ENCODE data around the gene ARHGEF25. TPM values are rescaled to one million over a fixed set of nuclear protein-coding genes. Genes with fewer than 3 reads are reported as not detected.

Gene ARHGEF25
- total RNA-seq, 6 donors from 2014 or later = 6.6 to 78.6 (median 8.2) TPM

DNA sequence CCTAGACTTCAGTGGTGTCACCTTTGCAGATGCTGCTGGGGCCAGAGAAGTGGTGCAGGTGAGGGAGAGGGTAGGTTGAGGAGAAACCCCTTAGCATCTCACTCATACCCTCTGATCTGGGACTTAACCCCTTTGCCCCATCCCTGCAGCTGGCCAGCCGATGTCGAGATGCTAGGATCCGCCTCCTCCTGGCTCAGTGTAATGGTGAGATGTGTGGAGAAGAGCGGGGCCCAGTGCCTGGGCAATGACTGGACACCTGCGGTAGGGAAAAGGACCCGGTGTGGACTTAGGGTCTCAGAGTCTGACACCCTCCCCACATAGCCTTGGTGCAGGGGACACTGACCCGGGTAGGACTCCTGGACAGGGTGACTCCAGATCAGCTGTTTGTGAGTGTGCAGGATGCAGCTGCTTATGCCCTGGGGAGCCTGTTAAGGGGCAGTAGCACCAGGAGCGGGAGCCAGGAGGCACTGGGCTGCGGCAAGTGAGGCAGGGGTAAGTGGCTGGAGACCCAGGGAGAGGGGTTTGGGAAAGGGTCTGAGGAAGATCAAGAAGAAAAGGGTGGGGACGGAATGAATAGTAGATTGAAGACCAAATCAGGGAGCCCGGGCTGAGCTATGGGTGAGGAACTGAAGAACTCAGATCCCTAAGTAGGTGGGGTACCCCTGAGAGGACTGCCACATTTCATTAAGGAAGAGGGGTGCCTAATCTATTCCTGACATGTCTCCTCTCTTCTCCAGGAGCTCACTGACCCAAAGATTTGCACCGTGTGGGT, 14.2 kb downstream of the ARHGEF25 start:
- no peak overlapping the region for H3K4me3 ChIP-seq
- peak in 1 of 2 donors; percentile 33 for DNase-seq
- H3K27me3 ChIP-seq = peaks cover 0 to 66% (median 20%) of the 10 kb centered on the region in 4 donors

DNA sequence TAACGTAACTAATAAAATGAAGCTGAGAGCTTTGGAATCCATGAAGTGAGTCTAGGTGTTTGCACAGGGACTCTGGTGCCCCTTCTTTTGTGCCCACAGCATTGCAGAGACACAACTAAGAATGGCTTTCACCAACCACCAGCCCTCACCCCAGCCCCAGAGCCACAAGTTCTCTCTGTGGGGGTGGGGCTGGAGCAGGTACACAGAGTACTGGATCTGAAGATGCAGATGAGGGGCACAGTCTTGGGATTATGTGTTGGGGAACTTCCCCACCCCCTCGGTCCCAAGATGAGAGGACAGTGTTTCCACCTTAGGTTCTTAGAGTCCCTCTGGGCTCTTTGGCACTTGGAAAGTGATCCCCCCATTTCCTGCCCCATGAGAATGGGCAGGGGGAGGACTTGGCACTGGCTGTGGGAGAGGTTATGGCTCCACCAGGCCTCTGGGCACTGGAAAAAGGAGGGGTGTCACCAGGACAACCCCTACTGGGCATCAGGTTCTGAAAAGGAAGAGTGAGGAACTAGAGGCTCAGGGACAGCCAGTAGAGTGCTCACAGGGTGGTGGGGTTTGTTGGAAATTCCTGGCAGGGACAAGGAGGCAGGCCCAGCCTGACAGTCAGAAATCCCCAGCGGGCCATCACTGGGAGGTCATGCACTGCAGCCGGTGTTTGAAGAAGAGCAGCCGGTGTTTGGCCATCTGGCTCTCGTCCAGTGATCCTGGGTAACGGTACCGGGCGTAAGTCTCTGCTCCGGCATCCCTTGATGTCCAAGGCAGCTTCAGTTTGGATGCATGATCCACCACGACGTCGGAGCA, 15.1 kb downstream of the ARHGEF25 start:
- ATAC-seq (ENCODE audit: low FRiP score in 2 of 2) (no peak), DNase-seq (no peak)
- WGBS, 2 donors = 43 to 56% methylated on average over 13 of the region's 13 CpGs
- Histone ChIP-seq H3K27me3 (peaks cover 0 to 64% (median 17%) of the 10 kb centered on the region in 4 donors), H3K9me3 (no peaks in the 10 kb centered on the region), H3K4me1 (peaks cover 11 to 24% (median 18%) of the 10 kb centered on the region in 4 donors), H3K27ac (no peak overlapping the region), H3K4me3 (no peak overlapping the region), H3K36me3 (no peaks in the 10 kb centered on the region)
- no peak for TF ChIP-seq EP300 (IDR thresholded peaks at IDR 0.05)
- TF ChIP-seq, protein P1, sequence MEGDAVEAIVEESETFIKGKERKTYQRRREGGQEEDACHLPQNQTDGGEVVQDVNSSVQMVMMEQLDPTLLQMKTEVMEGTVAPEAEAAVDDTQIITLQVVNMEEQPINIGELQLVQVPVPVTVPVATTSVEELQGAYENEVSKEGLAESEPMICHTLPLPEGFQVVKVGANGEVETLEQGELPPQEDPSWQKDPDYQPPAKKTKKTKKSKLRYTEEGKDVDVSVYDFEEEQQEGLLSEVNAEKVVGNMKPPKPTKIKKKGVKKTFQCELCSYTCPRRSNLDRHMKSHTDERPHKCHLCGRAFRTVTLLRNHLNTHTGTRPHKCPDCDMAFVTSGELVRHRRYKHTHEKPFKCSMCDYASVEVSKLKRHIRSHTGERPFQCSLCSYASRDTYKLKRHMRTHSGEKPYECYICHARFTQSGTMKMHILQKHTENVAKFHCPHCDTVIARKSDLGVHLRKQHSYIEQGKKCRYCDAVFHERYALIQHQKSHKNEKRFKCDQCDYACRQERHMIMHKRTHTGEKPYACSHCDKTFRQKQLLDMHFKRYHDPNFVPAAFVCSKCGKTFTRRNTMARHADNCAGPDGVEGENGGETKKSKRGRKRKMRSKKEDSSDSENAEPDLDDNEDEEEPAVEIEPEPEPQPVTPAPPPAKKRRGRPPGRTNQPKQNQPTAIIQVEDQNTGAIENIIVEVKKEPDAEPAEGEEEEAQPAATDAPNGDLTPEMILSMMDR (IDR thresholded peaks at IDR 0.05) = no peak
- TF ChIP-seq POLR2AphosphoS5 (IDR thresholded peaks at IDR 0.05) = peak in 1 of 2 donors; percentile 6

More for the DNA sequence above, 14.2 kb downstream of the ARHGEF25 start:
- no peak overlapping the region for H3K27ac ChIP-seq
- H3K9me3 ChIP-seq = no peaks in the 10 kb centered on the region
- ATAC-seq (ENCODE audit: low FRiP score in 2 of 2) = no peak
- no peaks in the 10 kb centered on the region for H3K36me3 ChIP-seq
- TF ChIP-seq POLR2A (IDR thresholded peaks at IDR 0.05) (no peak), POLR2AphosphoS5 (IDR thresholded peaks at IDR 0.05) (no peak), EP300 (IDR thresholded peaks at IDR 0.05) (no peak)
- TF ChIP-seq, protein P1 (IDR thresholded peaks at IDR 0.05) = no peak
- H3K4me1 ChIP-seq = peaks cover 14 to 32% (median 26%) of the 10 kb centered on the region in 4 donors
- WGBS, 2 donors = 77 to 79% methylated on average over 8 to 12 of the region's 12 CpGs

DNA sequence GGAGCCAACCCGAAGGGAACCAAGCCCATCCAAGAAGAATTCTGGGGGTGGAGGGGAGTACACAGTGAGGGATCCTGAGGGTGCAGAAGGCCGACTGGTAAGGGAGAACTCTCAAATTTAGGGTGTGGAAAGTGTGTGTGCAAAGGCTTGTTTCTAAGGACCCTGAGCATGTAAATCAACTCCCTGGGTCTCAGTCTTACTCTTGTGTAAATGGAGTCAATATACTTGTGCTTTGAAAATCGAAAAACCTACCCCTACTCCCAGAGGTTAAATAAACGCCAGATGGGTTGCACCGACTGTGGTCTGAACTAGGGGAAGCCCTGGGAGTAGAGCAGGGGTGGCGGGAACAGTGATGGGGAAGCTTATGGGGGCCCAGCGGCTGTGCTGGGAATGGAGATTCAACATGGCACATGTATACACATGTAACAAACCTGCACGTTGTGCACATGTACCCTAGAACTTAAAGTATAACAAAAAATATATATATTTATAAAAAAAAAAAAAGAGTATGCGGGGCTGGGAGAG, 15.7 kb downstream of the ARHGEF25 start:
- ATAC-seq (ENCODE audit: low FRiP score in 2 of 2) (no peak), DNase-seq (no peak)
- peaks cover 0 to 66% (median 18%) of the 10 kb centered on the region in 4 donors for H3K27me3 ChIP-seq
- no peak overlapping the region for H3K4me3 ChIP-seq
- peaks cover 7 to 21% (median 15%) of the 10 kb centered on the region in 4 donors for H3K4me1 ChIP-seq
- H3K27ac ChIP-seq = no peak overlapping the region
- 32 to 43% methylated on average over 9 of the region's 9 CpGs for WGBS, 2 donors
- H3K36me3 ChIP-seq = no peaks in the 10 kb centered on the region
- no peak for TF ChIP-seq POLR2AphosphoS5 (IDR thresholded peaks at IDR 0.05)
- TF ChIP-seq POLR2A (IDR thresholded peaks at IDR 0.05) = no peak
- TF ChIP-seq, protein P1 (IDR thresholded peaks at IDR 0.05) = no peak
- no peak for TF ChIP-seq EP300 (IDR thresholded peaks at IDR 0.05)
- no peaks in the 10 kb centered on the region for H3K9me3 ChIP-seq

DNA sequence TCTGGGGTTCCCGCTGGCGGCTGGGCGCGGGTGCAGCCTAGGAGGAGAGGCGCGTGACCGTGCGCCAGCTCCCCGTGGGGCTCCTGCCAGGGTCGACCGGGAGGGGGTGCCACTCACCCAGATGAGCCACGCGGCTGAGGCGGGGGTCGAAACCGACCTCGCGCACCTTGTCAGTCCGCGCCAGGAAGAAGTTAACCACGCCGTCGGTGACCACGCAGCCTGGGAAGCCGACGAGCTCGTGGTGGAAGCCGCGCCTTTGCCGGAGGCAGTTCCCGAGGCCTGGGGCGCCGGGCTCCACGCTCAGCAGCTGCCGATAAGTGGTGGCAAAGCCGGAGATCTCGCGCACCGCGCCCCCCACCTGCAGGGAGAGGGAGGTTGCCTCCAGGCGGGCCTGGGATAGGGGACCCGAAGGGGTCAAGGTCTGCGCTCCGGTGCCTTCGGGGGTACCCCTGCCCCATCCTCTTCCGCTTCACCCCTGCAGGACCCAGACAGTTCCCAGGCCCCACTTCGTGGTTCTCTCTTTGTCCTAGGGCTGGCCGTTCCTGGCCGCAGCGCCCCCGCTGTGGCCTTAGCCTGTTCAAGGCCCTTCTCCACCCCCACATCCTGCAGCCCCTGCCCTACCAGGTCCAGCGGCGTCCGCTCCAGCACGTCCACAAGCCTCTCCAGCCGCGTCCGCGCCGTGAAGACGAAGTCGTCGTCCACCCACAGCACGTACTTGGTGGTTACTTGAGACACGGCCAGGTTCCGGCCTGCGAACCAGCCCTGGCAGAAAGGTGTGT, 16.5 kb downstream of the ARHGEF25 start:
- Histone ChIP-seq H3K27ac (no peak overlapping the region), H3K4me3 (peak overlapping the region in 3 of 4 donors; percentile 0 to 8 (median 6)), H3K27me3 (peaks cover 0 to 67% (median 22%) of the 10 kb centered on the region in 4 donors), H3K4me1 (peaks cover 13 to 26% (median 21%) of the 10 kb centered on the region in 4 donors), H3K9me3 (no peaks in the 10 kb centered on the region), H3K36me3 (no peaks in the 10 kb centered on the region)
- 9 to 20% methylated on average over 26 to 52 of the region's 67 CpGs for WGBS, 2 donors
- TF ChIP-seq EP300 (IDR thresholded peaks at IDR 0.05) = no peak
- TF ChIP-seq, protein P1 (IDR thresholded peaks at IDR 0.05) = no peak
- TF ChIP-seq POLR2A (IDR thresholded peaks at IDR 0.05) = no peak
- no peak for TF ChIP-seq POLR2AphosphoS5 (IDR thresholded peaks at IDR 0.05)
- ATAC-seq (ENCODE audit: low FRiP score in 2 of 2) (no peak), DNase-seq (peak in 1 of 2 donors; percentile 87)

All from upper lobe of left lung (tissue), 6 donors.